GM20431 (cell line): ENCODE results near the gene HOXB5.

Source experiments
- in situ Hi-C: fragments of 300-500 bp; cut with MseI, MboI; formaldehyde crosslinking; loops from one replicate; pipeline ENCODE4 v1.15.0; 2020; ENCODE audit warnings: low sequenced_read_pairs; ENCODE audit not compliant: unreplicated experiment

Gene HOXB5

GRCh38 chr17:48593840-48594537 lies 410 bp upstream of the HOXB5 start:
- in situ Hi-C loops = no loop called here

- in situ Hi-C loops = no loop called here
These were observed 1.0 kb downstream of the HOXB5 start for GRCh38 chr17:48592577-48592976.

- in situ Hi-C loops = no loop called here
These were observed 1.5 kb downstream of the HOXB5 start for GRCh38 chr17:48592057-48592514.

- in situ Hi-C loops = no loop called here
These were observed 2.1 kb downstream of the HOXB5 start for GRCh38 chr17:48591255-48592056.

GRCh38 chr17:48590607-48591161 lies 2.9 kb downstream of the HOXB5 start:
- in situ Hi-C loops = no loop called here

GRCh38 chr17:48589831-48590606 lies 3.6 kb downstream of the HOXB5 start, which contains the start of gene HOXB3:
Gene HOXB3 (minus strand): TSS chr17:48590241. CDS start chr17:48552474, 37,767 bp downstream.
- in situ Hi-C loops = no loop called here

GRCh38 chr17:48589060-48589830 lies 4.3 kb downstream of the HOXB5 start:
- in situ Hi-C loops = no loop called here

GRCh38 chr17:48588528-48588927 lies 5.1 kb downstream of the HOXB5 start:
- in situ Hi-C loops = no loop called here

GRCh38 chr17:48588074-48588415 lies 5.5 kb downstream of the HOXB5 start:
- in situ Hi-C loops = no loop called here

GRCh38 chr17:48587276-48588073 lies 6.1 kb downstream of the HOXB5 start:
- in situ Hi-C loops = no loop called here

- in situ Hi-C loops = no loop called here
These were observed 7.0 kb downstream of the HOXB5 start for GRCh38 chr17:48586355-48587258.

GRCh38 chr17:48584223-48584741 lies 9.3 kb downstream of the HOXB5 start:
- in situ Hi-C loops = no loop called here

- in situ Hi-C loops = no loop called here
These were observed 9.8 kb downstream of the HOXB5 start for GRCh38 chr17:48583708-48584222.

- in situ Hi-C loops = no loop called here
These were observed 10.9 kb downstream of the HOXB5 start for GRCh38 chr17:48582750-48583069.

- in situ Hi-C loops = no loop called here
These were observed 13.6 kb downstream of the HOXB5 start for GRCh38 chr17:48579760-48580554.

GRCh38 chr17:48579471-48579759 lies 14.2 kb downstream of the HOXB5 start:
- in situ Hi-C loops = no loop called here
